Fibroblast of pulmonary artery (primary cell): ENCODE results near the gene GPR18.
"Not testable (repeated sequence)": the region's sequence is repeated elsewhere in the genome, so short reads cannot be mapped to it uniquely, and the experiment has no call there.

ENCODE experiments used
- DNase-seq: peaks from one replicate; pipeline ENCODE4 v3.0.0-alpha.2; 2010; ENCODE audit warnings: low read depth
- H3K4me3 ChIP-seq: replicated peaks from 2 replicates; pipeline ENCODE4 v1.5.1; 2011; ENCODE audit warnings: low read depth, mild to moderate bottlenecking, control low read depth, low read length, moderate library complexity
- CTCF ChIP-seq: IDR thresholded peaks from 2 replicates; pipeline ENCODE4 v1.5.1; 2011; ENCODE audit warnings: mild to moderate bottlenecking, control low read depth, low read length, inconsistent platforms; ENCODE audit errors: missing control alignments

GPR18 gene

GRCh38 chr13:99214731-99215130 lies 43.4 kb downstream of the GPR18 start:
- no peak for DNase-seq
- no peak for TF ChIP-seq CTCF
- no peak overlapping the region for H3K4me3 ChIP-seq

GRCh38 chr13:99214232-99214631 lies 43.9 kb downstream of the GPR18 start:
- no peak for TF ChIP-seq CTCF
- no peak overlapping the region for H3K4me3 ChIP-seq
- no peak for DNase-seq

- no peak overlapping the region for H3K4me3 ChIP-seq
- TF ChIP-seq CTCF: no peak
- DNase-seq: no peak
Measured at GRCh38 chr13:99211421-99212035, 46.7 kb downstream of the GPR18 start.

- DNase-seq, H3K4me3 ChIP-seq: not testable (repeated sequence)
Measured at GRCh38 chr13:99210627-99211026, 47.6 kb downstream of the GPR18 start.

- TF ChIP-seq CTCF: no peak
- H3K4me3 ChIP-seq: no peak overlapping the region
- DNase-seq: no peak
Measured at GRCh38 chr13:99208845-99209527, 49.2 kb downstream of the GPR18 start.

- no peak overlapping the region for H3K4me3 ChIP-seq
- TF ChIP-seq CTCF: no peak
- DNase-seq: no peak
Measured at GRCh38 chr13:99208185-99208584, 50.0 kb downstream of the GPR18 start.

GRCh38 chr13:99207511-99207910 lies 50.7 kb downstream of the GPR18 start:
- H3K4me3 ChIP-seq: no peak overlapping the region
- no peak for DNase-seq
- no peak for TF ChIP-seq CTCF
